ENCODE measurements around the gene GRIPAP1. TPM values are rescaled to one million over a fixed set of nuclear protein-coding genes. Genes with fewer than 3 reads are reported as not detected.

Gene GRIPAP1
- total and polyA plus RNA-seq, 2 donors (not counting 3 experiments of a cell fraction or from before 2014, with no cell fraction given): 25.3 to 49.4 TPM

DNA sequence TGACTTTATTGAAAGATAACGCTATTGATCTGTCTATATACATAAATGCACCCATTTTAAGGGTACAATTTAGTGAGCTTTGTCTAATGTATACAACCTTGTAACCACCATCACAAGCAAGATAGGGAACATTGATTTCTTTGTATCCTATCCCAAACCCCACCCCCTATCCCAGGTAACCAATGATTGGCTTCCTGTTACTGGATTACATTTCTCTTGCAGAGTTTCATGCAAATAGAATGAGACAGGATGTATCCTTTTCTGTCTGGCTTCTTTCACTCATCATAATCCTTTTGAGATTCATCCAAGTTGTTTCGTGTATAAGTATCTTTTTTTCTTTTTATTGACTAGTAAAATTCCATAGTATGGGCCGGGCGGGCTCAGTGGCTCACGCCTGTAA lies 1.6 kb upstream of the GRIPAP1 start:
- TF ChIP-seq, protein P1, sequence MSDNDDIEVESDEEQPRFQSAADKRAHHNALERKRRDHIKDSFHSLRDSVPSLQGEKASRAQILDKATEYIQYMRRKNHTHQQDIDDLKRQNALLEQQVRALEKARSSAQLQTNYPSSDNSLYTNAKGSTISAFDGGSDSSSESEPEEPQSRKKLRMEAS (IDR thresholded peaks at IDR 0.05; ENCODE audit: insufficient read depth, insufficient read length): no peak
- no peak for TF ChIP-seq GATA2 (IDR thresholded peaks at IDR 0.05; ENCODE audit: insufficient read depth, insufficient read length, low read depth, low read length)
- no peak for TF ChIP-seq JUN (IDR thresholded peaks at IDR 0.05; ENCODE audit: borderline replicate concordance, insufficient read depth, insufficient read length, low read depth)
- no peak for TF ChIP-seq CTCF (IDR thresholded peaks at IDR 0.05; ENCODE audit: extremely low read depth in 1 of 2, insufficient read depth in 1 of 2, low read depth in 1 of 2, low read length in 2 of 2)
- TF ChIP-seq POLR2A (IDR thresholded peaks at IDR 0.05; ENCODE audit: low read depth, low read length): no peak
- no peak for TF ChIP-seq EZH2 (IDR thresholded peaks at IDR 0.05; ENCODE audit: borderline replicate concordance, low read depth, low read length, severe bottlenecking)
- TF ChIP-seq FOS (IDR thresholded peaks at IDR 0.05; ENCODE audit: borderline replicate concordance, insufficient read depth, low read length): no peak
- no peak for TF ChIP-seq MYC (IDR thresholded peaks at IDR 0.05; ENCODE audit: low read depth, low read length)
- no peak for TF ChIP-seq POLR2AphosphoS5 (IDR thresholded peaks at IDR 0.05; ENCODE audit: insufficient read depth, low read depth, low read length)
- Histone ChIP-seq H3K27ac (ENCODE audit: insufficient read depth, low read depth, low read length) (no peak overlapping the region), H3K9me1 (replicated peaks; ENCODE audit: control insufficient read depth, extremely low read depth, insufficient read depth, low read length) (no peaks in the 10 kb centered on the region), H3K79me2 (ENCODE audit: control insufficient read depth, insufficient read depth, low read length) (peaks cover 8% of the 10 kb centered on the region), H3K9me3 (replicated peaks; ENCODE audit: control insufficient read depth, insufficient read depth, low read length) (no peaks in the 10 kb centered on the region), H3K4me2 (ENCODE audit: insufficient read depth, low read length) (no peak overlapping the region), H3K4me3 (replicated peaks in 1 of 3; ENCODE audit: insufficient read depth in 1 of 3, low read depth in 1 of 3, low read length in 3 of 3) (no peak overlapping the region), H3K27me3 (ENCODE audit: control insufficient read depth in 2 of 2, insufficient read depth in 2 of 2, low read length in 2 of 2) (no peaks in the 10 kb centered on the region), H3K4me1 (ENCODE audit: control insufficient read depth, extremely low read depth, insufficient read depth, low read length) (no peaks in the 10 kb centered on the region), H4K20me1 (replicated peaks; ENCODE audit: control insufficient read depth, extremely low read depth, insufficient read depth, low read length) (no peaks in the 10 kb centered on the region), H3K36me3 (ENCODE audit: control insufficient read depth in 2 of 2, extremely low read depth in 1 of 2, insufficient read depth in 2 of 2, low read length in 2 of 2) (peaks cover 0 to 5% of the 10 kb centered on the region in 2 experiments), H3K9ac (replicated peaks; ENCODE audit: extremely low read depth, insufficient read depth, low read length) (no peak overlapping the region), H2AFZ (ENCODE audit: low read depth, low read length) (no peak overlapping the region)
- intact Hi-C loops (cut with micrococcal nuclease): no loop called here
- dilution Hi-C loops (cut with MboI; ENCODE audit: extremely low pct_ligation_motif_present, low sequenced_read_pairs): no loop called here
- CTCF ChIA-PET: no interaction called here
- DNase-seq (ENCODE audit: low read depth, low spot score): no peak
- no peak for FAIRE-seq
- no TSS peak for BruUV-seq (replicated peaks)
- POLR2A ChIA-PET: no interaction called here

Data from endothelial cell of umbilical vein (primary cell).